Neuronal stem cell (in vitro differentiated cells): Measurements from ENCODE around the gene HS3ST3A1.

ENCODE experiments used
- DNase-seq: peaks from one replicate; pipeline ENCODE4 v3.0.0-alpha.2; 2013; ENCODE audit warnings: low spot score
- H2AFZ ChIP-seq: one replicate; pipeline ENCODE4 v1.6.1; 2013; ENCODE audit warnings: mild to moderate bottlenecking, low read length, inconsistent platforms
- H2AK5ac ChIP-seq: 2 replicates; pipeline ENCODE4 v1.6.1; 2013; ENCODE audit warnings: low read depth, mild to moderate bottlenecking, inconsistent platforms, low read length, moderate library complexity, mixed read lengths
- H2BK120ac ChIP-seq: 2 replicates; pipeline ENCODE4 v1.6.1; 2013; ENCODE audit warnings: low read depth, mild to moderate bottlenecking, inconsistent platforms, low read length, moderate library complexity, mixed read lengths
- H2BK12ac ChIP-seq: one replicate; pipeline ENCODE4 v1.6.1; 2013; ENCODE audit warnings: low read length, inconsistent platforms
- H2BK15ac ChIP-seq: 2 replicates; pipeline ENCODE4 v1.6.1; 2013; ENCODE audit warnings: mild to moderate bottlenecking, low read length, inconsistent platforms, mixed read lengths
- H2BK5ac ChIP-seq: one replicate; pipeline ENCODE4 v1.6.1; 2013; ENCODE audit warnings: inconsistent platforms, mild to moderate bottlenecking, low read length, moderate library complexity
- H3K14ac ChIP-seq: one replicate; pipeline ENCODE4 v1.6.1; 2013; ENCODE audit warnings: low read length, inconsistent platforms
- H3K18ac ChIP-seq: 2 replicates; pipeline ENCODE4 v1.6.1; 2013; ENCODE audit warnings: low read length, inconsistent platforms
- H3K23ac ChIP-seq: 2 replicates; pipeline ENCODE4 v1.6.1; 2013; ENCODE audit warnings: low read depth, mild to moderate bottlenecking, mixed read lengths, low read length, inconsistent platforms; ENCODE audit not compliant: poor library complexity
- H3K27ac ChIP-seq: replicated peaks from 3 replicates; pipeline ENCODE4 v1.5.1; 2013; ENCODE audit warnings: low read length, inconsistent platforms
- H3K27me3 ChIP-seq, 3 experiments: 2 replicates each; pipeline ENCODE4 v1.6.1; 2013; ENCODE audit warnings: low read length in 3 of 3, mild to moderate bottlenecking in 2 of 3, inconsistent platforms in 1 of 3, low read depth in 1 of 3, mixed read lengths in 1 of 3, moderate library complexity in 1 of 3; ENCODE audit not compliant: control insufficient read depth in 3 of 3, insufficient read depth in 3 of 3
- H3K36me3 ChIP-seq, 2 donors: replicated peaks in 1 of 2; 2 replicates each; pipeline ENCODE4 v1.6.1; 2013; ENCODE audit warnings: low read length in 2 of 2; ENCODE audit not compliant: control insufficient read depth in 2 of 2, insufficient read depth in 2 of 2
- H3K4ac ChIP-seq: 2 replicates; pipeline ENCODE4 v1.6.1; 2013; ENCODE audit warnings: inconsistent platforms, mild to moderate bottlenecking, low read length, moderate library complexity
- H3K4me1 ChIP-seq, 2 donors: 1 replicate in 1 of 2; 2 replicates in 1 of 2; pipeline ENCODE4 v1.6.1; 2013; ENCODE audit warnings: low read length in 2 of 2, low read depth in 1 of 2; ENCODE audit not compliant: control insufficient read depth in 2 of 2, insufficient read depth in 1 of 2
- H3K4me2 ChIP-seq: one replicate; pipeline ENCODE4 v1.6.1; 2013; ENCODE audit warnings: mild to moderate bottlenecking, low read length, inconsistent platforms; ENCODE audit not compliant: insufficient read depth, poor library complexity, severe bottlenecking
- H3K4me3 ChIP-seq, 2 donors: 2 replicates each; pipeline ENCODE4 v1.5.1; 2013; ENCODE audit warnings: low read length in 2 of 2, mild to moderate bottlenecking in 2 of 2, inconsistent platforms in 1 of 2, moderate library complexity in 1 of 2
- H3K79me1 ChIP-seq: one replicate; pipeline ENCODE4 v1.6.1; 2013; ENCODE audit warnings: low read depth, mild to moderate bottlenecking, inconsistent platforms, low read length, moderate library complexity
- H3K9ac ChIP-seq: one replicate; pipeline ENCODE4 v1.6.1; 2013; ENCODE audit warnings: mild to moderate bottlenecking, low read depth, low read length, inconsistent platforms; ENCODE audit not compliant: poor library complexity
- H3K9me3 ChIP-seq, 2 donors: replicated peaks in 1 of 2; 2 replicates each; pipeline versions ENCODE3 to v1.6.1; 2013; ENCODE audit warnings: low read length in 2 of 2, mild to moderate bottlenecking in 2 of 2, inconsistent platforms in 1 of 2, low read depth in 1 of 2, mixed read lengths in 1 of 2, moderate library complexity in 1 of 2; ENCODE audit not compliant: control insufficient read depth in 2 of 2, insufficient read depth in 1 of 2
- H4K8ac ChIP-seq: one replicate; pipeline ENCODE4 v1.6.1; 2013; ENCODE audit warnings: low read depth, mild to moderate bottlenecking, inconsistent platforms, low read length, moderate library complexity
- H4K91ac ChIP-seq: one replicate; pipeline ENCODE4 v1.6.1; 2013; ENCODE audit warnings: low read length, low read depth, mild to moderate bottlenecking, inconsistent platforms; ENCODE audit not compliant: poor library complexity
- WGBS, 2 donors: extraction: QIAGEN DNeasy Blood & Tissue Kit; methylation state at CpG; one replicate each; pipeline ENCODE4 v1.1.7; 2013; ENCODE audit warnings: missing lambda C conversion rate in 2 of 2, mixed read lengths in 1 of 2; ENCODE audit not compliant: insufficient read length in 2 of 2, insufficient replicate concordance in 1 of 2; ENCODE audit errors: extremely low coverage in 2 of 2; 5-methylcytosine and 5-hydroxymethylcytosine counted together

HS3ST3A1 gene

GRCh38 chr17:13568582-13569397, 32.9 kb downstream of the HS3ST3A1 start:
- Histone ChIP-seq H3K4ac (no peak overlapping the region), H3K4me1 (peaks cover 4 to 7% of the 10 kb centered on the region in 2 donors), H2BK12ac (no peak overlapping the region), H3K27me3 (no peaks in the 10 kb centered on the region), H3K9ac (no peak overlapping the region), H3K4me3 (no peak overlapping the region), H2BK120ac (no peak overlapping the region), H3K4me2 (no peak overlapping the region), H3K14ac (no peak overlapping the region), H2BK5ac (no peak overlapping the region), H4K91ac (no peak overlapping the region), H3K23ac (no peak overlapping the region), H3K27ac (no peak overlapping the region), H2AFZ (no peak overlapping the region), H4K8ac (no peak overlapping the region), H3K9me3 (peaks cover 0 to 23% of the 10 kb centered on the region in 2 donors), H3K18ac (no peak overlapping the region), H2AK5ac (no peak overlapping the region), H3K36me3 (peaks cover 0 to 36% of the 10 kb centered on the region in 2 donors), H2BK15ac (no peak overlapping the region), H3K79me1 (no peaks in the 10 kb centered on the region)
- DNase-seq = no peak
- WGBS, 2 donors = no CpG with 5 or more reads among the region's 7 CpGs

GRCh38 chr17:13563866-13564265, 37.9 kb downstream of the HS3ST3A1 start:
- H2BK15ac ChIP-seq = no peak overlapping the region
- no peak overlapping the region for H2BK12ac ChIP-seq
- peaks cover 0 to 39% of the 10 kb centered on the region in 2 donors for H3K36me3 ChIP-seq
- H3K79me1 ChIP-seq = no peaks in the 10 kb centered on the region
- H2BK5ac ChIP-seq = no peak overlapping the region
- no peak overlapping the region for H4K8ac ChIP-seq
- no peaks in the 10 kb centered on the region for H3K4me1 ChIP-seq
- no peak overlapping the region for H3K23ac ChIP-seq
- H2AFZ ChIP-seq = no peak overlapping the region
- no peak for DNase-seq
- no peak overlapping the region for H3K14ac ChIP-seq
- H3K4ac ChIP-seq = no peak overlapping the region
- no CpG with 5 or more reads among the region's 3 CpGs for WGBS, 2 donors
- no peak overlapping the region for H4K91ac ChIP-seq
- H2AK5ac ChIP-seq = no peak overlapping the region
- no peak overlapping the region for H3K4me2 ChIP-seq
- H3K18ac ChIP-seq = no peak overlapping the region
- no peak overlapping the region for H3K9ac ChIP-seq
- H3K27me3 ChIP-seq = no peaks in the 10 kb centered on the region
- peaks cover 0 to 23% of the 10 kb centered on the region in 2 donors for H3K9me3 ChIP-seq
- H3K27ac ChIP-seq = no peak overlapping the region
- H3K4me3 ChIP-seq = no peak overlapping the region
- no peak overlapping the region for H2BK120ac ChIP-seq

- no peak overlapping the region for H2AK5ac ChIP-seq
- no peaks in the 10 kb centered on the region for H3K79me1 ChIP-seq
- no peak overlapping the region for H3K27ac ChIP-seq
- no peak overlapping the region for H2BK15ac ChIP-seq
- no peaks in the 10 kb centered on the region for H3K27me3 ChIP-seq
- no peak overlapping the region for H4K8ac ChIP-seq
- H3K4ac ChIP-seq = no peak overlapping the region
- H2BK5ac ChIP-seq = no peak overlapping the region
- H2BK12ac ChIP-seq = no peak overlapping the region
- no peak overlapping the region for H3K14ac ChIP-seq
- H2BK120ac ChIP-seq = no peak overlapping the region
- H3K9me3 ChIP-seq = peaks cover 0 to 14% of the 10 kb centered on the region in 2 donors
- no peak overlapping the region for H3K4me2 ChIP-seq
- DNase-seq = no peak
- no peak overlapping the region for H3K18ac ChIP-seq
- no CpG with 5 or more reads among the region's 13 CpGs for WGBS, 2 donors
- H2AFZ ChIP-seq = no peak overlapping the region
- H4K91ac ChIP-seq = no peak overlapping the region
- H3K4me3 ChIP-seq = no peak overlapping the region
- peaks cover 0 to 26% of the 10 kb centered on the region in 2 donors for H3K36me3 ChIP-seq
- H3K4me1 ChIP-seq = no peaks in the 10 kb centered on the region
- H3K9ac ChIP-seq = no peak overlapping the region
- no peak overlapping the region for H3K23ac ChIP-seq
Measured at GRCh38 chr17:13562271-13562800, 39.4 kb downstream of the HS3ST3A1 start.

GRCh38 chr17:13561606-13562270, 40.0 kb downstream of the HS3ST3A1 start:
- Histone ChIP-seq H3K18ac (no peak overlapping the region), H3K4me2 (no peak overlapping the region), H2AFZ (no peak overlapping the region), H2BK5ac (no peak overlapping the region), H4K91ac (peak overlapping the region; percentile 25), H2AK5ac (peak overlapping the region; percentile 47), H2BK120ac (no peak overlapping the region), H3K36me3 (peaks cover 0 to 21% of the 10 kb centered on the region in 2 donors), H3K23ac (no peak overlapping the region), H2BK15ac (no peak overlapping the region), H3K4ac (no peak overlapping the region), H3K14ac (no peak overlapping the region), H3K4me3 (no peak overlapping the region), H3K27me3 (no peaks in the 10 kb centered on the region), H3K27ac (no peak overlapping the region), H3K9me3 (peaks cover 0 to 8% of the 10 kb centered on the region in 2 donors), H2BK12ac (peak overlapping the region; percentile 6), H3K4me1 (peaks cover 0 to 2% of the 10 kb centered on the region in 2 donors), H3K9ac (no peak overlapping the region), H4K8ac (no peak overlapping the region), H3K79me1 (no peaks in the 10 kb centered on the region)
- no CpG with 5 or more reads among the region's 14 CpGs for WGBS, 2 donors
- no peak for DNase-seq
